HCEC 1CT (cell line): Measurements from ENCODE around the gene DGKA.
A peak's percentile ranks its signal among the peaks of the same experiment; 100 is the strongest.
"Not testable (repeated sequence)": the region's sequence is repeated elsewhere in the genome, so short reads cannot be mapped to it uniquely, and the experiment has no call there.

ENCODE experiments used
- DNase-seq: peaks from one replicate; pipeline ENCODE4 v3.0.0-alpha.2; 2017

The DGKA gene

GRCh38 chr12:55930771-55931316 lies at the start of gene DGKA:
Gene DGKA (plus strand): TSS chr12:55931162. CDS start chr12:55936504, 5,342 bp downstream.
- peak; percentile 78 for DNase-seq

GRCh38 chr12:55885113-55885512 lies 45.8 kb upstream of the DGKA start:
- DNase-seq, result no peak

- DNase-seq, result no peak
Measured at GRCh38 chr12:55891310-55891709, 39.7 kb upstream of the DGKA start.

- DNase-seq, result no peak
Measured at GRCh38 chr12:55893723-55894122, 37.2 kb upstream of the DGKA start.

GRCh38 chr12:55899082-55899481 lies 31.9 kb upstream of the DGKA start:
- peak; percentile 49 for DNase-seq

GRCh38 chr12:55901881-55902490 lies 29.0 kb upstream of the DGKA start:
- no peak for DNase-seq

- peak; percentile 79 for DNase-seq
Measured at GRCh38 chr12:55906056-55906455, 24.9 kb upstream of the DGKA start.

- DNase-seq, result no peak
Measured at GRCh38 chr12:55908726-55909512, 22.0 kb upstream of the DGKA start.

GRCh38 chr12:55909513-55909884 lies 21.5 kb upstream of the DGKA start:
- DNase-seq, result no peak

GRCh38 chr12:55912908-55913307 lies 18.1 kb upstream of the DGKA start:
- DNase-seq, result no peak

GRCh38 chr12:55915482-55915859 lies 15.5 kb upstream of the DGKA start:
- DNase-seq, result no peak

GRCh38 chr12:55919032-55919431 lies 11.9 kb upstream of the DGKA start:
- DNase-seq, result peak; percentile 64

GRCh38 chr12:55922126-55922525 lies 8.8 kb upstream of the DGKA start:
- peak; percentile 38 for DNase-seq

- DNase-seq, result not testable (repeated sequence)
Measured at GRCh38 chr12:55923648-55924047, 7.3 kb upstream of the DGKA start.

GRCh38 chr12:55925371-55925770 lies 5.6 kb upstream of the DGKA start:
- no peak for DNase-seq

GRCh38 chr12:55925870-55926737 lies 4.9 kb upstream of the DGKA start:
- no peak for DNase-seq

- DNase-seq, result peak; percentile 92
Measured at GRCh38 chr12:55926738-55927587, 4.0 kb upstream of the DGKA start.

- peak; percentile 73 for DNase-seq
Measured at GRCh38 chr12:55927588-55928502, 3.1 kb upstream of the DGKA start, which contains the start of gene PYM1. Gene PYM1 (minus strand): TSS chr12:55927894. CDS start chr12:55927761, 133 bp downstream.

- DNase-seq, result no peak
Measured at GRCh38 chr12:55929306-55929791, 1.6 kb upstream of the DGKA start.

GRCh38 chr12:55931317-55931779 lies 386 bp downstream of the DGKA start:
- no peak for DNase-seq
